Measurements from ENCODE around the gene GPC4.

DNA sequence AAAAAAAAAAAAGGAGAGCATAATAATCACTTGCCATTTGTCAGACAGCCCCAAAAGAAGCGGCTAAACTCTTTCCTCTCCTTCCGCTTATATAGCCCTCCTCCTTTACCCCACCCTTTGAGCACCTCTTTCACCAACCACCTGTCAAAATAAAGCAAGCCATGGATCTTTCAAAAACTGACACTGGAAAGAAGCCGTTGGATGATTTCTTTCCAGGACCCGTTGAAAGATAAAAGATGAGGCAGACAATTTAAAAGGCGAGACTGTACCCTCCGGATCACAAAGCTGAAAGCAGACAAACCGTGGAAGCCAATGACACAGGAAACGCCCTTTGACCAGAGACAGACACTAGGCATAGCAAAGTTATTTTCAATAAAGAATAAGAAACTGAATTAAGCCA lies 22.6 kb downstream of the GPC4 start:
- TF ChIP-seq, protein P1, sequence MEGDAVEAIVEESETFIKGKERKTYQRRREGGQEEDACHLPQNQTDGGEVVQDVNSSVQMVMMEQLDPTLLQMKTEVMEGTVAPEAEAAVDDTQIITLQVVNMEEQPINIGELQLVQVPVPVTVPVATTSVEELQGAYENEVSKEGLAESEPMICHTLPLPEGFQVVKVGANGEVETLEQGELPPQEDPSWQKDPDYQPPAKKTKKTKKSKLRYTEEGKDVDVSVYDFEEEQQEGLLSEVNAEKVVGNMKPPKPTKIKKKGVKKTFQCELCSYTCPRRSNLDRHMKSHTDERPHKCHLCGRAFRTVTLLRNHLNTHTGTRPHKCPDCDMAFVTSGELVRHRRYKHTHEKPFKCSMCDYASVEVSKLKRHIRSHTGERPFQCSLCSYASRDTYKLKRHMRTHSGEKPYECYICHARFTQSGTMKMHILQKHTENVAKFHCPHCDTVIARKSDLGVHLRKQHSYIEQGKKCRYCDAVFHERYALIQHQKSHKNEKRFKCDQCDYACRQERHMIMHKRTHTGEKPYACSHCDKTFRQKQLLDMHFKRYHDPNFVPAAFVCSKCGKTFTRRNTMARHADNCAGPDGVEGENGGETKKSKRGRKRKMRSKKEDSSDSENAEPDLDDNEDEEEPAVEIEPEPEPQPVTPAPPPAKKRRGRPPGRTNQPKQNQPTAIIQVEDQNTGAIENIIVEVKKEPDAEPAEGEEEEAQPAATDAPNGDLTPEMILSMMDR (conservative IDR thresholded peaks at IDR 0.05) = no peak
- no peak for TF ChIP-seq EZH2 (IDR thresholded peaks at IDR 0.05; ENCODE audit: low read depth)

All from PC-9 (cell line).